IMR-90 (cell line): Measurements from ENCODE around the gene USP24. TPM values are rescaled to one million over a fixed set of nuclear protein-coding genes. Genes with fewer than 3 reads are reported as not detected.

Source experiments
- ATAC-seq: fragments of 200-7000 bp; cut with Tn5 transposase; 2 replicates; pipeline ENCODE4 v1.9.1; 2020; ENCODE audit warnings: low read depth, mild to moderate bottlenecking, moderate library complexity
- BruUV-seq: library from RNA; stranded (reverse); fragments of 400-500 nt; replicated peaks from 2 replicates; lab custom pipeline; 2021; lab: Mats Ljungman, UMichigan
- CTCF ChIA-PET: fragments of 300-600 bp; formaldehyde crosslinking; extraction: SDS; loops from one replicate; lab custom pipeline; 2021; ENCODE audit warnings: antibody characterized with exemption; lab: Yijun Ruan, JAX
- POLR2A ChIA-PET: fragments of 300-600 bp; sonication (Branson Sonifier 250); formaldehyde crosslinking; loops from one replicate; lab custom pipeline; 2022; ENCODE audit warnings: antibody characterized with exemption; ENCODE audit not compliant: unreplicated experiment; lab: Charles Lee
- DNase-seq: peaks from one replicate; pipeline ENCODE4 v3.0.0; 2013
- H2AFZ ChIP-seq: replicated peaks from 2 replicates; pipeline ENCODE3; 2013; ENCODE audit warnings: low read length, mild to moderate bottlenecking; ENCODE audit not compliant: poor library complexity
- H2AK5ac ChIP-seq: 2 replicates; pipeline ENCODE4 v1.6.1; 2013; ENCODE audit warnings: low read depth, low read length, inconsistent platforms
- H2AK9ac ChIP-seq: replicated peaks from 2 replicates; pipeline ENCODE3; 2013; ENCODE audit warnings: mild to moderate bottlenecking, low read depth, low read length, moderate library complexity; ENCODE audit not compliant: poor library complexity
- H2BK120ac ChIP-seq: 2 replicates; pipeline ENCODE4 v1.6.1; 2013; ENCODE audit warnings: low read depth, low read length, inconsistent platforms
- H2BK15ac ChIP-seq: 3 replicates; pipeline ENCODE4 v1.6.1; 2013; ENCODE audit warnings: low read depth, low read length, inconsistent platforms
- H2BK20ac ChIP-seq: 2 replicates; pipeline ENCODE4 v1.6.1; 2013; ENCODE audit warnings: low read depth, mild to moderate bottlenecking, inconsistent platforms, low read length, moderate library complexity
- H2BK5ac ChIP-seq: 2 replicates; pipeline ENCODE4 v1.6.1; 2013; ENCODE audit warnings: mild to moderate bottlenecking, low read depth, low read length, inconsistent platforms; ENCODE audit not compliant: poor library complexity, severe bottlenecking
- H3K14ac ChIP-seq: replicated peaks from 2 replicates; pipeline ENCODE4 v1.6.1; 2013; ENCODE audit warnings: low read depth, low read length, inconsistent platforms
- H3K18ac ChIP-seq: 2 replicates; pipeline ENCODE4 v1.6.1; 2013; ENCODE audit warnings: low read depth, low read length, control low read depth
- H3K23ac ChIP-seq: 2 replicates; pipeline ENCODE4 v1.6.1; 2013; ENCODE audit warnings: low read depth, low read length, inconsistent platforms
- H3K27ac ChIP-seq: 2 replicates; pipeline ENCODE4 v1.5.1; 2013; ENCODE audit warnings: mild to moderate bottlenecking, control low read depth, low read length; ENCODE audit not compliant: insufficient read depth
- H3K27me3 ChIP-seq: 2 replicates; pipeline ENCODE4 v1.6.1; 2013; ENCODE audit warnings: low read length; ENCODE audit not compliant: control insufficient read depth, insufficient read depth
- H3K36me3 ChIP-seq: 2 replicates; pipeline ENCODE4 v1.6.1; 2013; ENCODE audit warnings: low read length, mixed read lengths; ENCODE audit not compliant: control insufficient read depth, insufficient read depth
- H3K4ac ChIP-seq: 2 replicates; pipeline ENCODE4 v1.6.1; 2013; ENCODE audit warnings: low read depth, low read length, inconsistent platforms
- H3K4me1 ChIP-seq: 2 replicates; pipeline ENCODE4 v1.6.1; 2013; ENCODE audit warnings: low read length, mixed read lengths; ENCODE audit not compliant: control insufficient read depth, insufficient read depth
- H3K4me2 ChIP-seq: 2 replicates; pipeline ENCODE4 v1.6.1; 2013; ENCODE audit warnings: low read depth, mild to moderate bottlenecking, control low read depth, low read length, moderate library complexity
- H3K4me3 ChIP-seq: 2 replicates; pipeline ENCODE4 v1.5.1; 2013; ENCODE audit warnings: low read depth, mild to moderate bottlenecking, control low read depth, low read length, moderate library complexity; ENCODE audit not compliant: insufficient read depth
- H3K56ac ChIP-seq: 2 replicates; pipeline ENCODE4 v1.6.1; 2013; ENCODE audit warnings: low read length, inconsistent platforms; ENCODE audit not compliant: insufficient read depth; ENCODE audit errors: extremely low read depth
- H3K79me1 ChIP-seq, 2 experiments: 2 replicates each; pipeline ENCODE4 v1.6.1; 2013; ENCODE audit warnings: low read length in 2 of 2, inconsistent platforms in 1 of 2, low read depth in 1 of 2
- H3K9ac ChIP-seq: 2 replicates; pipeline ENCODE4 v1.6.1; 2013; ENCODE audit warnings: low read depth, low read length, control low read depth
- H3K9me1 ChIP-seq: 2 replicates; pipeline ENCODE4 v1.6.1; 2013; ENCODE audit warnings: low read length, inconsistent platforms; ENCODE audit not compliant: insufficient read depth
- H3K9me3 ChIP-seq: 2 replicates; pipeline ENCODE4 v1.6.1; 2013; ENCODE audit warnings: low read length; ENCODE audit not compliant: control insufficient read depth, insufficient read depth
- H4K20me1 ChIP-seq: 2 replicates; pipeline ENCODE4 v1.6.1; 2013; ENCODE audit warnings: low read length, inconsistent platforms; ENCODE audit not compliant: insufficient read depth
- H4K5ac ChIP-seq: 2 replicates; pipeline ENCODE4 v1.6.1; 2013; ENCODE audit warnings: mild to moderate bottlenecking, low read depth, low read length, control low read depth
- H4K8ac ChIP-seq, 2 experiments: 2 replicates each; pipeline ENCODE4 v1.6.1; 2013; ENCODE audit warnings: low read depth in 2 of 2, low read length in 2 of 2, control low read depth in 1 of 2, inconsistent platforms in 1 of 2
- H4K91ac ChIP-seq: 2 replicates; pipeline ENCODE4 v1.6.1; 2013; ENCODE audit warnings: low read depth, low read length, inconsistent platforms; ENCODE audit not compliant: insufficient read depth
- BHLHE40 ChIP-seq: fragments of 150-350 bp; IDR thresholded peaks from 2 replicates; pipeline ENCODE4 v1.6.1; 2016; ENCODE audit warnings: mild to moderate bottlenecking, low read depth, low read length
- CHD1 ChIP-seq: IDR thresholded peaks from 2 replicates; pipeline ENCODE4 v1.6.1; 2012; ENCODE audit warnings: low read depth, low read length, improper control_type of control experiment
- FOS ChIP-seq: fragments of 150-350 bp; IDR thresholded peaks from 2 replicates; pipeline ENCODE4 v1.6.1; 2016; ENCODE audit warnings: low read depth, low read length
- MAFK ChIP-seq: IDR thresholded peaks from 2 replicates; pipeline ENCODE4 v1.6.1; 2012; ENCODE audit warnings: low read depth, low read length, improper control_type of control experiment
- MAZ ChIP-seq: IDR thresholded peaks from 2 replicates; pipeline ENCODE4 v1.6.1; 2012; ENCODE audit warnings: low read depth, mild to moderate bottlenecking, low read length, improper control_type of control experiment, moderate library complexity, borderline replicate concordance
- MXI1 ChIP-seq: IDR thresholded peaks from 2 replicates; pipeline ENCODE4 v1.6.1; 2012; ENCODE audit warnings: low read depth, mild to moderate bottlenecking, low read length, moderate library complexity, borderline replicate concordance
- NFE2L2 ChIP-seq: fragments of 150-350 bp; IDR thresholded peaks from 2 replicates; pipeline ENCODE4 v1.6.1; 2016; ENCODE audit warnings: low read depth, mild to moderate bottlenecking, low read length
- POLR2A ChIP-seq: IDR thresholded peaks from 2 replicates; pipeline ENCODE4 v1.6.1; 2012; ENCODE audit warnings: mild to moderate bottlenecking, low read depth, low read length
- RAD21 ChIP-seq: IDR thresholded peaks from 2 replicates; pipeline ENCODE4 v1.6.1; 2012; ENCODE audit warnings: low read length, improper control_type of control experiment
- RCOR1 ChIP-seq: IDR thresholded peaks from 2 replicates; pipeline ENCODE4 v1.6.1; 2012; ENCODE audit warnings: mild to moderate bottlenecking, low read length, improper control_type of control experiment; ENCODE audit not compliant: insufficient replicate concordance
- RFX5 ChIP-seq: IDR thresholded peaks from 2 replicates; pipeline ENCODE4 v1.8.0; 2012; ENCODE audit warnings: low read depth, mild to moderate bottlenecking, low read length, moderate library complexity
- SMC3 ChIP-seq: fragments of 150-350 bp; IDR thresholded peaks from 2 replicates; pipeline ENCODE4 v1.6.1; 2016; ENCODE audit warnings: low read depth, mild to moderate bottlenecking, antibody characterized with exemption, low read length, moderate library complexity
- WGBS, 2 experiments: methylation state at CpG; one replicate each; pipeline versions ENCODE4 v1.1.5 to v1.1.7; 2013; ENCODE audit warnings: missing lambda C conversion rate in 2 of 2; ENCODE audit not compliant: insufficient read length in 1 of 2; ENCODE audit errors: extremely low coverage in 2 of 2; 5-methylcytosine and 5-hydroxymethylcytosine counted together
- dilution Hi-C: fragments of 300-500 bp; cut with HindIII; formaldehyde crosslinking; loops from one replicate; pipeline ENCODE4 v1.14.3; 2018; ENCODE audit warnings: low sequenced_read_pairs; ENCODE audit not compliant: unreplicated experiment
- in situ Hi-C: fragments of 300-500 bp; cut with MboI; formaldehyde crosslinking; loops from 3 replicates; pipeline ENCODE4 v1.14.3; 2019; ENCODE audit warnings: low sequenced_read_pairs, inconsistent platforms, mixed read lengths
- intact Hi-C: fragments of 100-400 bp; cut with micrococcal nuclease; formaldehyde crosslinking; loops from 2 replicates; pipeline ENCODE4 v1.10.0; 2022
- polyA plus RNA-seq, 3 experiments: library from polyadenylated mRNA; depleted of rRNA; stranded (reverse); fragments of >200 nt; gene quantifications; 2 replicates each; pipeline ENCODE4 v1.2.3, GENCODE V29; 2012; ENCODE audit warnings: low replicate concordance in 1 of 3
- total RNA-seq: library from RNA; depleted of rRNA; stranded (reverse); fragments of >200 nt; gene quantifications from 2 replicates; pipeline ENCODE4 v1.2.3, GENCODE V29; 2012
- TF ChIP-seq, protein P1 (sequence below): conservative IDR thresholded peaks from 2 replicates; pipeline ENCODE4 v1.5.1; 2012; ENCODE audit warnings: mild to moderate bottlenecking, low read depth, low read length, improper control_type of control experiment
- TF ChIP-seq, protein P2 (sequence below): fragments of 150-350 bp; IDR thresholded peaks from 2 replicates; pipeline ENCODE4 v1.6.1; 2016; ENCODE audit warnings: low read depth, mild to moderate bottlenecking, low read length, moderate library complexity, borderline replicate concordance

Gene USP24
- total and polyA plus RNA-seq, 2 of the 4 experiments (the other 2 are of a cell fraction): 8.4 to 36.7 TPM

- no peaks in the 10 kb centered on the region for H3K27me3 ChIP-seq
- H3K27ac ChIP-seq: no peak overlapping the region
- no peak overlapping the region for H3K9ac ChIP-seq
- CTCF ChIA-PET: interaction anchor here (0.5 to 0.7 kb wide), 2 partner anchors 26 to 105 kb away, joined by 3 to 4 read pairs; no protein-coding TSS in a partner anchor
- H2AFZ ChIP-seq: no peak overlapping the region
- H2BK15ac ChIP-seq: no peak overlapping the region
- no peak overlapping the region for H2BK120ac ChIP-seq
- H3K14ac ChIP-seq: no peak overlapping the region
- WGBS, 2 experiments: 83% methylated on average over 3 of the region's 8 CpGs; no CpG with 5 or more reads in 1 of the 2 experiments
- H3K9me1 ChIP-seq: no peaks in the 10 kb centered on the region; the same call in 1 of the 2 replicates
- no peak overlapping the region for H2BK5ac ChIP-seq
- intact Hi-C loops (no loop called here), in situ Hi-C loops (no loop called here), dilution Hi-C loops (no loop called here)
- H3K9me3 ChIP-seq: no peaks in the 10 kb centered on the region
- H4K8ac ChIP-seq: no peak overlapping the region
- no peak overlapping the region for H3K56ac ChIP-seq
- H2AK5ac ChIP-seq: no peak overlapping the region
- H3K4me1 ChIP-seq: no peaks in the 10 kb centered on the region; the same call in 1 of the 2 replicates
- H4K91ac ChIP-seq: no peak overlapping the region
- no TSS peak for BruUV-seq
- TF ChIP-seq, protein P1, sequence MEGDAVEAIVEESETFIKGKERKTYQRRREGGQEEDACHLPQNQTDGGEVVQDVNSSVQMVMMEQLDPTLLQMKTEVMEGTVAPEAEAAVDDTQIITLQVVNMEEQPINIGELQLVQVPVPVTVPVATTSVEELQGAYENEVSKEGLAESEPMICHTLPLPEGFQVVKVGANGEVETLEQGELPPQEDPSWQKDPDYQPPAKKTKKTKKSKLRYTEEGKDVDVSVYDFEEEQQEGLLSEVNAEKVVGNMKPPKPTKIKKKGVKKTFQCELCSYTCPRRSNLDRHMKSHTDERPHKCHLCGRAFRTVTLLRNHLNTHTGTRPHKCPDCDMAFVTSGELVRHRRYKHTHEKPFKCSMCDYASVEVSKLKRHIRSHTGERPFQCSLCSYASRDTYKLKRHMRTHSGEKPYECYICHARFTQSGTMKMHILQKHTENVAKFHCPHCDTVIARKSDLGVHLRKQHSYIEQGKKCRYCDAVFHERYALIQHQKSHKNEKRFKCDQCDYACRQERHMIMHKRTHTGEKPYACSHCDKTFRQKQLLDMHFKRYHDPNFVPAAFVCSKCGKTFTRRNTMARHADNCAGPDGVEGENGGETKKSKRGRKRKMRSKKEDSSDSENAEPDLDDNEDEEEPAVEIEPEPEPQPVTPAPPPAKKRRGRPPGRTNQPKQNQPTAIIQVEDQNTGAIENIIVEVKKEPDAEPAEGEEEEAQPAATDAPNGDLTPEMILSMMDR: no peak
- TF ChIP-seq NFE2L2: no peak
- TF ChIP-seq, protein P2, sequence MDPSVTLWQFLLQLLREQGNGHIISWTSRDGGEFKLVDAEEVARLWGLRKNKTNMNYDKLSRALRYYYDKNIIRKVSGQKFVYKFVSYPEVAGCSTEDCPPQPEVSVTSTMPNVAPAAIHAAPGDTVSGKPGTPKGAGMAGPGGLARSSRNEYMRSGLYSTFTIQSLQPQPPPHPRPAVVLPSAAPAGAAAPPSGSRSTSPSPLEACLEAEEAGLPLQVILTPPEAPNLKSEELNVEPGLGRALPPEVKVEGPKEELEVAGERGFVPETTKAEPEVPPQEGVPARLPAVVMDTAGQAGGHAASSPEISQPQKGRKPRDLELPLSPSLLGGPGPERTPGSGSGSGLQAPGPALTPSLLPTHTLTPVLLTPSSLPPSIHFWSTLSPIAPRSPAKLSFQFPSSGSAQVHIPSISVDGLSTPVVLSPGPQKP: no peak
- TF ChIP-seq MAFK: no peak
- TF ChIP-seq FOS: no peak
- TF ChIP-seq RAD21: no peak
- no peak for TF ChIP-seq RFX5
- TF ChIP-seq BHLHE40: no peak
- TF ChIP-seq SMC3: no peak
- no peak for TF ChIP-seq MXI1
- TF ChIP-seq RCOR1: no peak
- no peak for TF ChIP-seq MAZ
- TF ChIP-seq POLR2A: no peak
- no peak for TF ChIP-seq CHD1
- H3K4ac ChIP-seq: no peak overlapping the region
- no peak overlapping the region for H3K4me2 ChIP-seq
- no peak overlapping the region for H3K4me3 ChIP-seq
- DNase-seq: no peak
- no peaks in the 10 kb centered on the region for H4K20me1 ChIP-seq
- no peak overlapping the region for H3K23ac ChIP-seq
- H3K36me3 ChIP-seq: no peaks in the 10 kb centered on the region
- ATAC-seq: no peak
- no peak overlapping the region for H2AK9ac ChIP-seq
- no peak overlapping the region for H4K5ac ChIP-seq
- POLR2A ChIA-PET: no interaction called here
- H2BK20ac ChIP-seq: no peak overlapping the region
- no peaks in the 10 kb centered on the region for H3K79me1 ChIP-seq
- H3K18ac ChIP-seq: no peak overlapping the region
Observed at GRCh38 chr1:55252942-55253589, 37.9 kb upstream of the USP24 start.
